Kidney tubule cell (primary cell): ENCODE measurements around the gene SIGLEC15.

ENCODE experiments used
- DNase-seq: peaks from one replicate; pipeline ENCODE4 v3.0.0-alpha.2; 2018; ENCODE audit warnings: low spot score

The SIGLEC15 gene

GRCh38 chr18:45879681-45880655 is 54.5 kb downstream of the SIGLEC15 start:
- peak; percentile 72 for DNase-seq

- DNase-seq = no peak
These were observed 55.5 kb downstream of the SIGLEC15 start for GRCh38 chr18:45880876-45881558.

- no peak for DNase-seq
These were observed 62.1 kb downstream of the SIGLEC15 start for GRCh38 chr18:45887585-45887984.

- DNase-seq = no peak
These were observed 64.1 kb downstream of the SIGLEC15 start for GRCh38 chr18:45889419-45890064.

- DNase-seq = no peak
These were observed 65.1 kb downstream of the SIGLEC15 start for GRCh38 chr18:45890606-45891005.

- no peak for DNase-seq
These were observed 66.3 kb downstream of the SIGLEC15 start for GRCh38 chr18:45891806-45892205.
